Glutamatergic neuron (in vitro differentiated cells): ENCODE results near the gene TTI1. TPM values are rescaled to one million over a fixed set of nuclear protein-coding genes. Genes with fewer than 3 reads are reported as not detected.

Experiments used
- DNase-seq: peaks from one replicate; pipeline ENCODE4 v3.0.0; 2022
- H3K27ac Mint-ChIP-seq: one replicate; pipeline ENCODE4 v1.8.0; 2020; ENCODE audit warnings: mild to moderate bottlenecking, mixed read lengths, inconsistent platforms; ENCODE audit not compliant: unreplicated experiment
- H3K27me3 Mint-ChIP-seq: one replicate; pipeline ENCODE4 v1.8.0; 2020; ENCODE audit warnings: mild to moderate bottlenecking, moderate library complexity, mixed read lengths, inconsistent platforms; ENCODE audit not compliant: unreplicated experiment
- H3K36me3 Mint-ChIP-seq: one replicate; pipeline ENCODE4 v1.8.0; 2020; ENCODE audit warnings: mild to moderate bottlenecking, mixed read lengths, inconsistent platforms; ENCODE audit not compliant: unreplicated experiment
- H3K4me1 Mint-ChIP-seq: one replicate; pipeline ENCODE4 v1.8.0; 2020; ENCODE audit warnings: mild to moderate bottlenecking, low read depth, mixed read lengths, inconsistent platforms; ENCODE audit not compliant: unreplicated experiment
- H3K4me3 Mint-ChIP-seq: one replicate; pipeline ENCODE4 v1.8.0; 2020; ENCODE audit warnings: mild to moderate bottlenecking, mixed read lengths, inconsistent platforms; ENCODE audit not compliant: unreplicated experiment
- H3K9me3 Mint-ChIP-seq: one replicate; pipeline ENCODE4 v1.8.0; 2020; ENCODE audit warnings: mild to moderate bottlenecking, moderate library complexity, mixed read lengths, inconsistent platforms; ENCODE audit not compliant: unreplicated experiment
- total RNA-seq: library from RNA; stranded (reverse); fragmentation: NEBNext Ultra II Directional; extraction: Animal tissue kit (Norgen Biotek cat#: 25700); gene quantifications from one replicate; pipeline ENCODE4 v1.2.1, GENCODE V29; 2021; ENCODE audit not compliant: unreplicated experiment
- TF ChIP-seq, protein P1 (sequence below): fragments of 200-600 bp; sonication (generic); IDR thresholded peaks from one replicate; pipeline ENCODE4 v1.5.0; 2021; ENCODE audit not compliant: partially characterized antibody, unreplicated experiment

Gene TTI1
- total RNA-seq, 1 donor from 2014 or later, result 22.9 TPM

DNA sequence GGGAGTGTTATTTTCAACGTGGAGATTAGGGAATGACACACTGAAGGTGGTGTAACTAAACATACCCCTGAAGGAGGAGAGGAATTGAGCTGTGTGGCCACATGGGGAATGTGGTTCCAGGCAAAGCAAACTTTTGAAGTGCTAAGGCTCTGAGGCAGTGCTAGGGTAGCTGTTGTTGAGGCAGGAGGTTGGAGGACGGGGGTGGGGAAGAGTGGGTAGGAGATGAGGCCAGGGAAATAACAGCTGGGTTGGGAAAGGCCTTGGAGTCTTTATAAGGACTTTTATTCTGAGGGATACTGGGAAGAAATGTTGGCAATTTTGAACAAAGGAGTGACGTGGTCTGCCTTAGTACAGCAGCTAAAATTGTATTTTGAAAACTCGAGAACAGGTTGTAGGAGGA, 13.3 kb upstream of the TTI1 start:
- Mint-ChIP-seq H3K27me3 (no peaks in the 10 kb centered on the region), H3K27ac (no peak overlapping the region), H3K9me3 (no peaks in the 10 kb centered on the region), H3K36me3 (no peaks in the 10 kb centered on the region), H3K4me3 (no peak overlapping the region), H3K4me1 (no peaks in the 10 kb centered on the region)
- TF ChIP-seq, protein P1, sequence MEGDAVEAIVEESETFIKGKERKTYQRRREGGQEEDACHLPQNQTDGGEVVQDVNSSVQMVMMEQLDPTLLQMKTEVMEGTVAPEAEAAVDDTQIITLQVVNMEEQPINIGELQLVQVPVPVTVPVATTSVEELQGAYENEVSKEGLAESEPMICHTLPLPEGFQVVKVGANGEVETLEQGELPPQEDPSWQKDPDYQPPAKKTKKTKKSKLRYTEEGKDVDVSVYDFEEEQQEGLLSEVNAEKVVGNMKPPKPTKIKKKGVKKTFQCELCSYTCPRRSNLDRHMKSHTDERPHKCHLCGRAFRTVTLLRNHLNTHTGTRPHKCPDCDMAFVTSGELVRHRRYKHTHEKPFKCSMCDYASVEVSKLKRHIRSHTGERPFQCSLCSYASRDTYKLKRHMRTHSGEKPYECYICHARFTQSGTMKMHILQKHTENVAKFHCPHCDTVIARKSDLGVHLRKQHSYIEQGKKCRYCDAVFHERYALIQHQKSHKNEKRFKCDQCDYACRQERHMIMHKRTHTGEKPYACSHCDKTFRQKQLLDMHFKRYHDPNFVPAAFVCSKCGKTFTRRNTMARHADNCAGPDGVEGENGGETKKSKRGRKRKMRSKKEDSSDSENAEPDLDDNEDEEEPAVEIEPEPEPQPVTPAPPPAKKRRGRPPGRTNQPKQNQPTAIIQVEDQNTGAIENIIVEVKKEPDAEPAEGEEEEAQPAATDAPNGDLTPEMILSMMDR, result no peak
- DNase-seq, result no peak

DNA sequence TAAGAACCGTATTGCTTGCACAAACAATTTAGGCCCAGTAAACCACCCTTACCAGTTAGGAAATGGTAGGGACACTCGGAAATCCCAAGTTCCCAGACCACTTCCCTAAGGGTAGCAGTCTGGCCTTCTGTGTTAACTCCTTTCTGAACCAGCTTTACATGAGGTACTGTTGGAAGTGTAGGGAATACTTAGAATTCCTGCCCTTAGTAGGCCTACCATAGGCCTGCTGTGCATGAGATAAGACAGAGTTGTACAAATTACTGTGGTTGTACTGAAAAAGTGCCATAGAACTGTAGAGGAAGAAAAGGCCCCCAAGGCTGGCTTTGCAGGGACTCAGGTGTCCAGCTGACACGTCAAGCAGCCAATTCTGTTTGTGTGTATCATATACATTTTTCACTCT, 11.4 kb upstream of the TTI1 start:
- H3K9me3 Mint-ChIP-seq, result no peaks in the 10 kb centered on the region
- TF ChIP-seq, protein P1, result no peak
- no peaks in the 10 kb centered on the region for H3K27me3 Mint-ChIP-seq
- H3K36me3 Mint-ChIP-seq, result no peaks in the 10 kb centered on the region
- H3K4me3 Mint-ChIP-seq, result no peak overlapping the region
- H3K4me1 Mint-ChIP-seq, result no peaks in the 10 kb centered on the region
- no peak overlapping the region for H3K27ac Mint-ChIP-seq
- no peak for DNase-seq

DNA sequence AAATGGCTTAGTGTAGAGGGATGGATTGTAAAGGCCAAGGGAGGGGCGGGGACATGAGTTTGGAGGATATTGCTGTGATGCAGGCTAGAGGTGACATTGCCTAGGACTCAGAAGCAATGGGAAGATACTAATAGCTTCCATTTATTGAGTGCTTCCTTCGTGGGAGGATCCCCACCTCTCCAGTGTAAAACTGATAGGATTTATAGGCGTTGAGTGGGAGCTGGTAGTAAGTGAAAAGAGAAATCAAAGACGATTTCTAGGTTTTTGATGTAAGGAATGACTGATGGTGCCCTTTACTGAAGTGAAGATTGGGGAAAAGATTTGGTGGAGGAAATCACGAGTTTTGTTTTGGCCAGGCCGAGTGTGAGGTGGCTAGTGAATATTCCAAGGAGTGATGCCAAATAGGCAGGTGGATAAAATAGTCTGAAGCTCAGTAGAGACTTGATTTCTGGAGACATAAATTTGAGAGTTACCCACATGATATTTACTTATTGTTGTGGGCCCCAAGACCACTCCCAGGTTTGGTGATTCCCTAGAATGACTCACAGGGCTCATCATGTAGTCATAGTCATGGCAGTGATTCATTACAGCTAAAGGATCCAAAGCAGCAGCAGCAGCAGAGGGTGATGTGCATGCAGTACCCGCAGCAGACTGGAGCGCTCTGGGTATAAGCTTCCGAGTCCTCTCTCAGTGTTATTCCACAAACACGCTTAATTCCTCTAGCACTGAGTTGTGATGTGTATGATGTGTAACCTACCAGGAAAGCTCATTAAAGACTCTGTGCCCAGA, 10.4 kb upstream of the TTI1 start:
- Mint-ChIP-seq H3K27ac (no peak overlapping the region), H3K9me3 (no peaks in the 10 kb centered on the region), H3K4me3 (no peak overlapping the region), H3K4me1 (no peaks in the 10 kb centered on the region), H3K27me3 (no peaks in the 10 kb centered on the region), H3K36me3 (no peaks in the 10 kb centered on the region)
- TF ChIP-seq, protein P1, result no peak
- DNase-seq, result no peak

DNA sequence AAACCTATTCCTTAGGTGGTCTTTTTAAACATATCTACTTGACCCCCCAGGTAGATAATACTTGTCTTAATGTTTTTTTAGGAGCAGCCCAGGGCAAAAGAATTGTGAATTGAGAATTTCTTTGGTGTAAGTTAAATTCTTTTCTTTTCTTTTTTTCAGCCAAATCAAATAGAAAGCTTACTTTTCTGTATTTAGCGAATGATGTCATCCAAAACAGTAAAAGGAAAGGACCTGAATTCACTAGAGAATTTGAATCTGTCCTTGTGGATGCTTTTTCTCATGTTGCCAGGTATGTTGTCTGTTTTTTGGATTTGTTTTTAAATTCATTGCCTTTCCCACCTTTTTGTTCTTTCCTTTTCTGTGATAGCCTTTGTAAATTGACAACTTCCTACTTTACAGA, 7.0 kb upstream of the TTI1 start:
- no peak overlapping the region for H3K4me3 Mint-ChIP-seq
- no peaks in the 10 kb centered on the region for H3K27me3 Mint-ChIP-seq
- H3K27ac Mint-ChIP-seq, result no peak overlapping the region
- H3K9me3 Mint-ChIP-seq, result no peaks in the 10 kb centered on the region
- DNase-seq, result no peak
- no peaks in the 10 kb centered on the region for H3K36me3 Mint-ChIP-seq
- peaks cover 4% of the 10 kb centered on the region for H3K4me1 Mint-ChIP-seq
- TF ChIP-seq, protein P1, result no peak

DNA sequence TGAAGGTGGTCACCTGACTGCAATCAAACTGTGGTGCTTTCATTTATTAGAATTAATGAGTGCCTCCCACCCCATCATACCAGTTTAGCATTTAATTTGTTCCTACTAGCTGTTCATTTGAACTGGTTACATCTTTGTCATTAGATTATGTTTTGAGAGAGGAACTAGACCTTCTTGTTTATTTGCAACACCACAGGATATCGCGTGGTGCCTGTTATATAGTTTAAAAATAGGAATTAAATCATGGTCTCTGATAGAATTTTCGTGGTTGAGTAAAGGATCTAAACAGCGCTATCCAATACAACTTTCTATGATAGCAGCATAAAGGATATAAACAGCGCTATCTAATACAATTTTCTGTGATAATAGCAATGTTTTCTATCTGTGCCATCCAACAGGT, 3.1 kb upstream of the TTI1 start:
- Mint-ChIP-seq H3K4me3 (no peak overlapping the region), H3K27ac (no peak overlapping the region), H3K9me3 (peaks cover 6% of the 10 kb centered on the region), H3K4me1 (peaks cover 13% of the 10 kb centered on the region), H3K36me3 (no peaks in the 10 kb centered on the region), H3K27me3 (no peaks in the 10 kb centered on the region)
- no peak for DNase-seq
- TF ChIP-seq, protein P1, result no peak
